Smooth muscle cell (in vitro differentiated cells): Measurements from ENCODE around the gene ELP4. TPM values are rescaled to one million over a fixed set of nuclear protein-coding genes. Genes with fewer than 3 reads are reported as not detected.

ENCODE experiments used
- DNase-seq: peaks from one replicate; lab custom pipeline; 2025; ENCODE audit not compliant: unreplicated experiment; lab: John Stamatoyannopoulos, UW
- H2AFZ ChIP-seq: fragments of 200-600 bp; sonication (generic); 2 replicates; pipeline ENCODE4 v1.6.0; 2016; ENCODE audit warnings: antibody characterized with exemption, low read depth, mild to moderate bottlenecking
- H3F3A ChIP-seq: fragments of 200-600 bp; sonication (generic); 2 replicates; pipeline ENCODE4 v1.6.0; 2017; ENCODE audit warnings: antibody characterized with exemption, low read depth
- H3K27ac ChIP-seq: fragments of 200-600 bp; sonication (generic); 2 replicates; pipeline ENCODE4 v1.5.1; 2016; ENCODE audit warnings: low read depth, mild to moderate bottlenecking
- H3K27me3 ChIP-seq: fragments of 200-600 bp; sonication (generic); 2 replicates; pipeline ENCODE4 v1.6.1; 2016; ENCODE audit warnings: low read depth, mild to moderate bottlenecking
- H3K36me3 ChIP-seq: fragments of 200-600 bp; sonication (generic); 2 replicates; pipeline ENCODE4 v1.5.1; 2016; ENCODE audit warnings: low read depth
- H3K4me1 ChIP-seq: fragments of 200-600 bp; sonication (generic); 2 replicates; pipeline ENCODE4 v1.5.1; 2016; ENCODE audit warnings: low read depth
- H3K4me2 ChIP-seq: fragments of 200-600 bp; sonication (generic); 2 replicates; pipeline ENCODE4 v1.6.0; 2016; ENCODE audit warnings: mild to moderate bottlenecking
- H3K4me3 ChIP-seq: fragments of 200-600 bp; sonication (generic); 2 replicates; pipeline ENCODE4 v1.5.1; 2016; ENCODE audit warnings: mild to moderate bottlenecking
- H3K79me2 ChIP-seq: fragments of 200-600 bp; sonication (generic); 2 replicates; pipeline ENCODE4 v1.6.0; 2016; ENCODE audit warnings: low read depth, mild to moderate bottlenecking
- H3K9ac ChIP-seq: fragments of 200-600 bp; sonication (generic); 2 replicates; pipeline ENCODE4 v1.6.0; 2016; ENCODE audit warnings: low read depth
- H3K9me3 ChIP-seq: fragments of 200-600 bp; sonication (generic); replicated peaks from 2 replicates; pipeline ENCODE4 v1.5.1; 2016; ENCODE audit warnings: low read depth
- H4K20me1 ChIP-seq: fragments of 200-600 bp; sonication (generic); 2 replicates; pipeline ENCODE4 v1.6.0; 2016; ENCODE audit warnings: low read depth
- CTCF ChIP-seq: fragments of 200-600 bp; sonication (generic); IDR thresholded peaks from 2 replicates; pipeline ENCODE4 v1.5.1; 2017; ENCODE audit warnings: borderline replicate concordance, mild to moderate bottlenecking, antibody characterized with exemption; ENCODE audit not compliant: insufficient read depth, poor library complexity, severe bottlenecking
- WGBS: methylation state at CpG from one replicate; pipeline ENCODE4 v1.1.7; 2016; ENCODE audit warnings: low lambda C conversion rate; 5-methylcytosine and 5-hydroxymethylcytosine counted together
- polyA plus RNA-seq: library from polyadenylated mRNA; unstranded; fragments of >200 nt; fragmentation: Nextera tagmentation; extraction: Ambion mirVana; gene quantifications from 2 replicates; pipeline ENCODE4 v1.2.1, GENCODE V29; 2016
- total RNA-seq: library from RNA; depleted of rRNA; stranded (reverse); fragments of >200 nt; gene quantifications from 2 replicates; pipeline ENCODE4 v1.2.3, GENCODE V29; 2014

ELP4 gene
- total and polyA plus RNA-seq, 2 experiments from 2014 or later = 19.5 to 28.4 TPM

- Histone ChIP-seq H3K9me3 (no peaks in the 10 kb centered on the region), H3F3A (no peaks in the 10 kb centered on the region), H3K27me3 (peaks cover 100% of the 10 kb centered on the region), H3K9ac (no peak overlapping the region), H2AFZ (no peak overlapping the region), H3K4me2 (no peak overlapping the region), H3K36me3 (no peaks in the 10 kb centered on the region), H3K79me2 (no peaks in the 10 kb centered on the region), H3K27ac (no peak overlapping the region), H3K4me1 (peaks cover 70% of the 10 kb centered on the region), H4K20me1 (peaks cover 11% of the 10 kb centered on the region), H3K4me3 (no peak overlapping the region)
- TF ChIP-seq CTCF = no peak
- WGBS = 6% methylated on average over 11 of the region's 20 CpGs
- no peak for DNase-seq
Observed at GRCh38 chr11:31805629-31806185, 296.1 kb downstream of the ELP4 start.

GRCh38 chr11:31806186-31806927 lies 296.8 kb downstream of the ELP4 start:
- Histone ChIP-seq H3K4me1 (peaks cover 72% of the 10 kb centered on the region), H3F3A (no peaks in the 10 kb centered on the region), H4K20me1 (peaks cover 13% of the 10 kb centered on the region), H3K79me2 (no peaks in the 10 kb centered on the region), H3K27ac (no peak overlapping the region), H3K36me3 (no peaks in the 10 kb centered on the region), H3K27me3 (peaks cover 100% of the 10 kb centered on the region), H3K9ac (no peak overlapping the region), H3K9me3 (no peaks in the 10 kb centered on the region), H3K4me2 (no peak overlapping the region), H3K4me3 (no peak overlapping the region), H2AFZ (no peak overlapping the region)
- DNase-seq = no peak
- TF ChIP-seq CTCF = no peak
- WGBS = 6% methylated on average over 36 of the region's 36 CpGs

- no peak for TF ChIP-seq CTCF
- peaks cover 71% of the 10 kb centered on the region for H3K4me1 ChIP-seq
- no peaks in the 10 kb centered on the region for H3K36me3 ChIP-seq
- no peak for DNase-seq
- peaks cover 100% of the 10 kb centered on the region for H3K27me3 ChIP-seq
- no peak overlapping the region for H3K27ac ChIP-seq
- H3K4me2 ChIP-seq = no peak overlapping the region
- H4K20me1 ChIP-seq = peaks cover 13% of the 10 kb centered on the region
- H3F3A ChIP-seq = no peaks in the 10 kb centered on the region
- no peaks in the 10 kb centered on the region for H3K79me2 ChIP-seq
- no peak overlapping the region for H3K4me3 ChIP-seq
- 9% methylated on average over 13 of the region's 13 CpGs for WGBS
- no peak overlapping the region for H3K9ac ChIP-seq
- no peaks in the 10 kb centered on the region for H3K9me3 ChIP-seq
- H2AFZ ChIP-seq = no peak overlapping the region
Observed at GRCh38 chr11:31806928-31807798, 297.6 kb downstream of the ELP4 start.
